GM21381 (cell line): ENCODE data around the gene CDC25A.

Experiments used
- ATAC-seq: cut with Tn5 transposase; IDR thresholded peaks from one replicate; pipeline ENCODE4 v1.9.1; 2021; ENCODE audit warnings: mild to moderate bottlenecking, moderate library complexity; ENCODE audit not compliant: unreplicated experiment

CDC25A gene

DNA sequence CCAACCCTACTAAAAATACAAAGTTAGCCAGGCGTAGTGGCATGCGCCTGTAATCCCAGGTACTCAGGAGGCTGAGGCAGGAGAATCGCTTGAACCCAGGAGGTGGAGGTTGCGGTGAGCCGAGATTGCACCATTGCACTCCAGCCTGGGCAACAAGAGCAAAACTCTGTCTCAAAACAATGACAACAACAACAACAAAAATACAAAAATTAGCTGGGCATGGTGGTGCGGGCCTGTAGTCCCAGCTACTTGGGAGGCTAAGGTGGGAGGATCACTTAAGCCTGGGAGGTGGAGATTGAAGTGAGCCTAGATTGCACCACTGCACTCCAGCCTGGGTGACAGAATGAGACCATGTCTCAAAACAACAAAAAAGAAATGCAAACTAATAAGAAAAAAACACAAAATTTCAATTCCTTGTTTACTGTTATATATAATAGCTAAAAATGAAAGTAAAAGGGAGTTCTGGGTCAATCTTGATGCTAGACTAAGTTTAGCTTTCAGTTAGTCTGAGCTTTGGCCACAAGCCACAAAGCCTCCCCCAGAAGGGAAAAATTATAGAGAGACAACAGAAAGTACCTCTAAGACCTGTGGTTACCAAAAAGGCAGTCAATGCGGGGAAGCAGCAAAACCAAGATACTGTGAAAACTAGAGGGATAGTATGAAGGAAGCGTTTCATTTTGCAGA is 76.0 kb downstream of the CDC25A start:
- peak; percentile 91 for ATAC-seq

DNA sequence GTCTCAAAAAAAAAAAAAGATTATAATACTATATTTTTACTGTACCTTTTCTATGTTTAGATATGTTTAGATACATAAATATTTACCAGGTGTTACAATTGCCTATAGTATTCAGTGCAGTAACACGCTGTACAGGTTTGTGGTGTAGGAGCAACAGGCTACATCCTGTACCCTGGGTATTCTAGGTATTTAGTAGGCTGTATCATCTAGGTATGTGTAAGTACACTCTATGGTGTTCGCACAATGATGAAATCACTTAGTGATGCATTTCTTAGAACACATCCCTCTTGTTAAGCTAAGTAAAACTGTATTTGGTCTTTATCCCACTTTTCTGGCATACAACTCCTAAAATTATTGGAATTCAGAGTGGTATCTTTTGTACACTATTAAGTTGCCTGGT is 77.8 kb downstream of the CDC25A start:
- ATAC-seq, result no peak

DNA sequence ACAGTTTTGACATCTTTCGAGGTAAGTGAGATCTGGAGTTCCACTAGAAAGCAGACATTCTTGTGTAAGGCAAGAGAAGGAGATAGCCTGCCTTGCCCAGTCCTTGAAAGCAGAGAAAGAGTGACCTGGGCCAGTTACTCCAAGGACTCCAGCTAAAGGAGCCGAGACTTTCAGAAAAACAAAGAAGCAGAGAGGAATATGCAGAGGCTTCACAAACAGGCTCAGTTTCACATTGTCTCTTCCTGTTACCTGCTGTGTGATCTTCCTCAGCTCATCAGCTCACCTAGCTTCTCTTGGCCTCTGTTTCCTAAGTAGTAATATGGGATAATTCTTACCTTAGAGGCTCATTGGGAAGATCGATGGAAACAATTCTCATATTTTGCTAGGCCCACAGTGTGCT is 81.0 kb downstream of the CDC25A start:
- no peak for ATAC-seq
